Measurements from ENCODE around the gene NACC2. TPM values are rescaled to one million over a fixed set of nuclear protein-coding genes. Genes with fewer than 3 reads are reported as not detected.

The NACC2 gene
- polyA plus RNA-seq, 1 donor, result 11.8 TPM

DNA sequence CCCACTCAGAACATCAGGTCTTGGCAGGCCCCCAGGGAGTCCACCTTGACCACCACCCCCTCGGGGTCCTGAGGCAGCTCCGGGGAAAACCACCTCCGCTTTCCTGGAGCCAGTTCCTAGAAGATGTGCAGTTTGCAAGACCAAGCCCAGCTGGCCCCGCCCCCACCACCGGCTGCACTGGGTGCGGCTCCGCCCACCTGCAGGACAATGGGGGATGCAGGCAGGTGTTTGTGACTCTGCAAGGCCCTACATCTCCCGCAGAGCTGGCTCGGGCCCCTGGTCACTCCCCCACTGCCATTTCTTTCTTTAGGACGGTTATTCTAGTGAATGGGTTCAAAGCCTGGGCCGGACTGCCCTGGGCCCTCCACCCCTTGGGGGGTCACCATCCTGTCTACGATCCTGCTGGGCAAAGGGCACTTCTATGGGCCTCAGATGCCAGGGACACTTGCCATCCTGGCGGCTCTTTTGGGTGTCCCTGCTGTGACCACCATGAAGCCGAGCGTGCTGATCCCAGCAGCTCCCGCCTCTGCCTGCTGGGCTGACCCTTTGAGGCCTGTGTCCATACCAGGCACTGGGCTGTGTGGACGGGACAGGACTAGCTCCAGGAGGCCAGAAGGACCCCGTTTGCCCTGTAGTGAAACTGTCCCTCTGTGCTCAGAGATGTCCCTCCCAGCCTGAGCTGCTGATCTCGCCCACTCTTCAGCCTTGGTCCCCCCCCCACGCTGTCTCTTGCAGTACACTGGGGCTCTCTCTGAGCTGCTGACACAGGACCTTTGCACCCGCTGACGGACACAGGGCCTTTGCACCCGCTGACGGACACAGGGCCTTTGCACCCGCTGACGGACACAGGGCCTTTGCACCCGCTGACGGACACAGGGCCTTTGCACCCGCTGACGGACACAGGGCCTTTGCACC, 5.9 kb upstream of the NACC2 start:
- Histone ChIP-seq H3K9me3 (ENCODE audit: control insufficient read depth, low read depth, low read length) (no peaks in the 10 kb centered on the region), H3K36me3 (ENCODE audit: control insufficient read depth, insufficient read depth, low read length) (no peaks in the 10 kb centered on the region), H3K27me3 (ENCODE audit: control insufficient read depth, insufficient read depth, low read length) (peaks cover 14% of the 10 kb centered on the region), H3K4me1 (ENCODE audit: control insufficient read depth, insufficient read depth, low read length) (peaks cover 27% of the 10 kb centered on the region), H3K27ac (ENCODE audit: low read length) (no peak overlapping the region), H3K4me3 (ENCODE audit: low read length) (no peak overlapping the region)
- no CpG with 5 or more reads among the region's 30 CpGs for WGBS (ENCODE audit: insufficient coverage, low lambda C conversion rate)
- peak in 1 of 2 donors; percentile 31 for DNase-seq

DNA sequence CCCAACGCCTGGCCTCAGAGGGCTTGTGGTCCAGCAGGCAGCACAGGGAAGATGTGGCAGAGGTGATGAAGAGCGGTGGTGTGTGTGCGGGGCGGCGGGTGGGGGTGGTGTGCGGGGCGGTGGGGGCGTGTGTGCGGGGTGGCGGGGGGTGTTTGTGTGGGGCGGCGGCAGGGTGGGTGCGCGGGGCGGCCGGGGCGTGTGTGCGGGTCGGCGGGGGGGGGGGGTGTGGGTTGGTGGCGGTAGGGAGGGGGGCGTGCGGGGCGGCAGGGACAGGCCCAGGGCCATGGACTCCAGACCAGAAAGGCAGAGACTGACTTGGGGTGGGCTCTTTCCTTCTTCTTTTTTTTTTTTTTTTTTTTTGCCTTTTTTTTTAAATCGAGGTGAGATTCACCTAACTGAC, 4.5 kb upstream of the NACC2 start:
- no CpG with 5 or more reads among the region's 25 CpGs for whole genome bisulfite sequencing (ENCODE audit: insufficient coverage, low lambda C conversion rate)
- H3K4me1 ChIP-seq (ENCODE audit: control insufficient read depth, insufficient read depth, low read length), result peaks cover 25% of the 10 kb centered on the region
- no peaks in the 10 kb centered on the region for H3K9me3 ChIP-seq (ENCODE audit: control insufficient read depth, low read depth, low read length)
- H3K27ac ChIP-seq (ENCODE audit: low read length), result no peak overlapping the region
- no peak overlapping the region for H3K4me3 ChIP-seq (ENCODE audit: low read length)
- peaks cover 14% of the 10 kb centered on the region for H3K27me3 ChIP-seq (ENCODE audit: control insufficient read depth, insufficient read depth, low read length)
- no peak for DNase-seq
- no peaks in the 10 kb centered on the region for H3K36me3 ChIP-seq (ENCODE audit: control insufficient read depth, insufficient read depth, low read length)

DNA sequence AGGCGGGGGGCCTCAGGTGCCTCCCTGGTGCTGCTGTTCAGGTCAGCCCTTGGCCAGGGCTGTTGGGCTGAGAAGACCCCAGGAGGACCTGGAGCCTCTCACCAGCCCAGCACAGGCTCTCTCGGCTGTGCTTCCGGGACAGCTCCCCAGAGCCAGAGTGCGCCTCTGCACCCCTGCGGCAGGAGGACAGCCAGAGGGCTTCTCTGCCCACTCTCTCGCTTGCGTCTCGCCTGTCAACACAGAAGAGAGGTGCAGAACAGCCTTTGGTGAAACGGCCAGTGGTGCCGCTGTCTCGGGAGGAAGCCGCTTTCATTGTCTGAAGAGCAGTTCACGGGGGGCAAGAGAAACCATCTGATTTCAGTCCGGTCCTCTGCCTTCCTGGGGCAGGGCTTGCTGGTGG, 3.8 kb upstream of the NACC2 start:
- WGBS (ENCODE audit: insufficient coverage, low lambda C conversion rate), result no CpG with 5 or more reads among the region's 14 CpGs
- H3K27ac ChIP-seq (ENCODE audit: low read length), result no peak overlapping the region

DNA sequence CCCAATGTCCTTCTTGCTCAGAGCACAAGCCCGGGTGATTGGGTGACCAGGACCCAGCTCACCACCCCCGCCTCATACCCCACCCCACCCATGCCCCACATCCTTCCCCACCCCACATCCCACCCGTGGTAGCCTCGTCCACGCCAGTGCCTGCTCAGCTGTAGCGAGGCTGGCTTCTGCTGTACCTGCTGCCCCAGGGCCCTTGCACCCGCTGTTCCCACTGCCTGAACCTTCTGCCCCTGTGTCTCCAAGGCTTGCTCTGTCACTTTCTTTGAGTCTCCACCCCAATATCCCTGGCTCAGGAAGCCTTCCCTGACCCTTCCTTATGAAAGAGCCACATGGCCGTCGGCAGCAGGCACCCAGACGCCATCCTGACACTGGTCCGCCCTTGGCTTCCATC, 3.1 kb upstream of the NACC2 start:
- Histone ChIP-seq H3K27me3 (ENCODE audit: control insufficient read depth, insufficient read depth, low read length) (peaks cover 14% of the 10 kb centered on the region), H3K36me3 (ENCODE audit: control insufficient read depth, insufficient read depth, low read length) (no peaks in the 10 kb centered on the region), H3K27ac (ENCODE audit: low read length) (no peak overlapping the region), H3K4me1 (ENCODE audit: control insufficient read depth, insufficient read depth, low read length) (peaks cover 22% of the 10 kb centered on the region), H3K9me3 (ENCODE audit: control insufficient read depth, low read depth, low read length) (no peaks in the 10 kb centered on the region), H3K4me3 (ENCODE audit: low read length) (no peak overlapping the region)
- DNase-seq, result no peak
- WGBS (ENCODE audit: insufficient coverage, low lambda C conversion rate), result no CpG with 5 or more reads among the region's 11 CpGs

More for the DNA sequence above, 3.8 kb upstream of the NACC2 start:
- H3K4me1 ChIP-seq (ENCODE audit: control insufficient read depth, insufficient read depth, low read length), result peaks cover 23% of the 10 kb centered on the region
- H3K27me3 ChIP-seq (ENCODE audit: control insufficient read depth, insufficient read depth, low read length), result peaks cover 14% of the 10 kb centered on the region
- no peak for DNase-seq
- no peak overlapping the region for H3K4me3 ChIP-seq (ENCODE audit: low read length)
- H3K36me3 ChIP-seq (ENCODE audit: control insufficient read depth, insufficient read depth, low read length), result no peaks in the 10 kb centered on the region
- H3K9me3 ChIP-seq (ENCODE audit: control insufficient read depth, low read depth, low read length), result no peaks in the 10 kb centered on the region

GRCh38 chr9:136096505-136097001, 1.5 kb upstream of the NACC2 start:
- no peak for DNase-seq
- H3K36me3 ChIP-seq (ENCODE audit: control insufficient read depth, insufficient read depth, low read length), result peaks cover 5% of the 10 kb centered on the region
- no peaks in the 10 kb centered on the region for H3K9me3 ChIP-seq (ENCODE audit: control insufficient read depth, low read depth, low read length)
- H3K27ac ChIP-seq (ENCODE audit: low read length), result no peak overlapping the region
- H3K4me1 ChIP-seq (ENCODE audit: control insufficient read depth, insufficient read depth, low read length), result peaks cover 39% of the 10 kb centered on the region
- no peak overlapping the region for H3K4me3 ChIP-seq (ENCODE audit: low read length)
- peaks cover 14% of the 10 kb centered on the region for H3K27me3 ChIP-seq (ENCODE audit: control insufficient read depth, insufficient read depth, low read length)
- no CpG with 5 or more reads among the region's 5 CpGs for WGBS (ENCODE audit: insufficient coverage, low lambda C conversion rate)

DNA sequence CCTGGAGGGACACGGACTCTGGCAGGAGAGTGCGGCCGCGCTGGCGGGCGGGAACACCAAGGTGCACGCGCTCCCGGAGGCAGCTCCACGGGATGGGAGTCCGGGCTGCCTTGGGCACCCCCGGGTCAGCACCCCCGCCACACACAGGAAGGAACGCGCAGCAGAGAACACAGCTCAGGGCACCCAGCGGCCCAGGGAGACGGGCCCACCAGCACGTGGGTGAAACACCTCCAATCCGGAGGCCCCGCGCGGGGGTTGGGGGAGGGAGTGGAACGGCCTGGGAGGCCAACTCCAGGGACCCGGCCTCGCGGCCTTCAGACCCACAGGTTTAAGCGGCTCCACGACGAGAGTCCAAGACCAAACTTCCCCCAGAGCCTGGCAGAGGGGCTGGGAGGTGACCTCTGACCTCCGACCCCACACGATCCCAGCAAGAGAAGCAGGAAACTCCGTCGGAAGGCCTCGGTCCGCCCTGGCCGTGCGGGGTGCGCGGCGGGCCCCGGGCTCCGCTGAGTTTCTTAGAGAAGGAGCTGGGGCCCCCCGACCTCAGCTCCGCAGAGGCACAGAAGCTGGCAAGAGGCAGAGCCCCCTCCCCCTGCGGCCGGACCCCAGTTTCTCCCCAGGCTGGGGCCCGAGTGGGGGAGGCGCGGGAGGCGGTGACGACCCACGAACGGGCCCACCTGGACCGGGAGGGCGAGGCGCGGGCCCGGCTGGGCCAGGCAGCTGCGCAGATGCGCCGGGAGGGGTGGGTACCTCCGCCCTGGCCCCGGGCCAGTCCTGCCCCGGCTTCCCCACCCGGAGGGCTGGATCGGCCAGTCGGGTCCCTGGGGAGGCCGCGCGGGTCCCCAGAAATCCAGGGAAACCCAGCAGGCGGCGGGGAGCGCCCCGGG, 851 bp downstream of the NACC2 start:
- H3K4me1 ChIP-seq (ENCODE audit: control insufficient read depth, insufficient read depth, low read length), result peaks cover 45% of the 10 kb centered on the region
- WGBS (ENCODE audit: insufficient coverage, low lambda C conversion rate), result no CpG with 5 or more reads among the region's 74 CpGs

DNA sequence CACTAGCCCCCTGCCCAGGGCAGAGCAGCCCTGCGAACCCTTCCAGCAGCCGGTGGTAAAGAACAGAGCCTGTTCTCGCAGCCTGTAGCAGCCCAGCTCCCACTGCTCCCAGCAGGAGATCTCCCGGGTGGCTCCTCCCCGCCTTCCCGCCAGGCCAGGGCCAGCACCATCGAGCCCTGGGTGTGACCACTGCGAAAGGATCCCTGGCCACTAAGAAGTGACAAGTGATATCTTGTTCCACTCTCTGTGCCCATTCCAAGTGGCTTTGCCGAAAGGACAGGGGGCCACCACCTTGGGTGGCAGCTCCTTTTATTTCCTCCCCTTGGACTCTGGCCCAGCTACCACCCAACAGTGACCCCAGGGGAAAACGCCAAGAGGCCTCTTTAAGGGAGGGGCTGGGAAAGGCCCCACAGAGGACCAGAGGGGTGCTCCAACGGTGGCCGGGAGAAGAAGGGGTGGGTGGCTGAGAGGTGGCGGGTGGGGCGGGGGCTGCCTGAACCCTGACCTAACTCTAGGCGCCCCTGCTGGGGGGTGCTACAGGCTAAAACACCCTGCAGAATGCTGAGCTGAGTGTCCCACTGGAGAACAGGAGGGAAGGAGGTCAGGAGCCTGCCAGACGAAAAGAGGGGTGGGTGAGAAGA, 1.6 kb downstream of the NACC2 start:
- no CpG with 5 or more reads among the region's 16 CpGs for WGBS (ENCODE audit: insufficient coverage, low lambda C conversion rate)
- Histone ChIP-seq H3K9me3 (ENCODE audit: control insufficient read depth, low read depth, low read length) (no peaks in the 10 kb centered on the region), H3K27me3 (ENCODE audit: control insufficient read depth, insufficient read depth, low read length) (peaks cover 5% of the 10 kb centered on the region), H3K4me1 (ENCODE audit: control insufficient read depth, insufficient read depth, low read length) (peaks cover 41% of the 10 kb centered on the region), H3K4me3 (ENCODE audit: low read length) (peak overlapping the region; percentile 82), H3K36me3 (ENCODE audit: control insufficient read depth, insufficient read depth, low read length) (peaks cover 7% of the 10 kb centered on the region), H3K27ac (ENCODE audit: low read length) (peak overlapping the region; percentile 79)
- peak in 1 of 2 donors; percentile 60 for DNase-seq

More for the DNA sequence above, 851 bp downstream of the NACC2 start:
- Histone ChIP-seq H3K4me3 (ENCODE audit: low read length) (peak overlapping the region; percentile 82), H3K9me3 (ENCODE audit: control insufficient read depth, low read depth, low read length) (no peaks in the 10 kb centered on the region), H3K27me3 (ENCODE audit: control insufficient read depth, insufficient read depth, low read length) (peaks cover 13% of the 10 kb centered on the region), H3K36me3 (ENCODE audit: control insufficient read depth, insufficient read depth, low read length) (peaks cover 7% of the 10 kb centered on the region), H3K27ac (ENCODE audit: low read length) (peak overlapping the region; percentile 79)
- DNase-seq, result peak; percentile 79 to 86

DNA sequence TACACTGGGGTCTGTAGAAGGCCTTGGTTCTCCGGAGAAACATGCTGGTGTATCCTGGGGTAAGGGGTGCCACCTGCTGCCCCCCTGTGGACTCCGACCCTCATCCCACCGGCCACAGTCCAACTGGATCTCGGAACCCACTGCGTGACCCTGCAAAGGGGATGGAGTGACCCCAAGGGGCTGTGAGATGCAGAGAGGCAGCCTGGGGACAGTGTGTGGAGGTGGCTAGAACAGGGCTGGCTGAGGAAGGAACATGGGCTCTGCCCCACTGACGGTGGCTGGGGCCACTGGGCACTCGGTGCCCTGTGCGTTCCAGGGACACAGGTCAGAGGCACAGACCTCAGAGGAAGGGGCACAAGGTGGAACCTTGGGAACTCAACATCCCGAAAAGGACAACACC, 2.3 kb downstream of the NACC2 start:
- Histone ChIP-seq H3K27ac (ENCODE audit: low read length) (no peak overlapping the region), H3K4me3 (ENCODE audit: low read length) (no peak overlapping the region), H3K27me3 (ENCODE audit: control insufficient read depth, insufficient read depth, low read length) (peaks cover 2% of the 10 kb centered on the region), H3K4me1 (ENCODE audit: control insufficient read depth, insufficient read depth, low read length) (peaks cover 41% of the 10 kb centered on the region), H3K36me3 (ENCODE audit: control insufficient read depth, insufficient read depth, low read length) (peaks cover 7% of the 10 kb centered on the region), H3K9me3 (ENCODE audit: control insufficient read depth, low read depth, low read length) (no peaks in the 10 kb centered on the region)
- no CpG with 5 or more reads among the region's 9 CpGs for WGBS (ENCODE audit: insufficient coverage, low lambda C conversion rate)
- DNase-seq, result no peak

GRCh38 chr9:136092353-136092650, 2.8 kb downstream of the NACC2 start:
- H3K4me1 ChIP-seq (ENCODE audit: control insufficient read depth, insufficient read depth, low read length), result peaks cover 41% of the 10 kb centered on the region
- no CpG with 5 or more reads among the region's 10 CpGs for WGBS (ENCODE audit: insufficient coverage, low lambda C conversion rate)
- DNase-seq, result no peak
- peaks cover 7% of the 10 kb centered on the region for H3K36me3 ChIP-seq (ENCODE audit: control insufficient read depth, insufficient read depth, low read length)
- H3K4me3 ChIP-seq (ENCODE audit: low read length), result no peak overlapping the region
- no peaks in the 10 kb centered on the region for H3K27me3 ChIP-seq (ENCODE audit: control insufficient read depth, insufficient read depth, low read length)
- H3K27ac ChIP-seq (ENCODE audit: low read length), result no peak overlapping the region
- H3K9me3 ChIP-seq (ENCODE audit: control insufficient read depth, low read depth, low read length), result no peaks in the 10 kb centered on the region
